ENCODE results near the gene ING2.
"Not testable (repeated sequence)": the region's sequence is repeated elsewhere in the genome, so short reads cannot be mapped to it uniquely, and the experiment has no call there.

- TF ChIP-seq POLR2A (IDR thresholded peaks at IDR 0.05; ENCODE audit: borderline replicate concordance, extremely low read depth, insufficient read depth, insufficient read length); YY1 (IDR thresholded peaks at IDR 0.05; ENCODE audit: extremely low read depth, insufficient replicate concordance, low read depth, low read length); CTCF (IDR thresholded peaks at IDR 0.05 in 2 of 3, conservative IDR thresholded peaks at IDR 0.05 in 1 of 3; ENCODE audit: borderline replicate concordance in 1 of 3, insufficient read depth in 1 of 3, low read depth in 2 of 3, low read length in 2 of 3); CEBPB (IDR thresholded peaks at IDR 0.05; ENCODE audit: low read depth); ZFX (IDR thresholded peaks at IDR 0.05): not testable (repeated sequence)
These were observed 39.0 kb upstream of the ING2 start for GRCh38 chr4:183465879-183466278.

All from HCT116 (cell line).